OCI-LY1 (cell line): Measurements from ENCODE around the gene SLC41A2.

Source experiments
- EZH2 ChIP-seq: fragments of 200-600 bp; sonication (generic), shearing (Covaris generic); IDR thresholded peaks from 2 replicates; pipeline ENCODE4 v1.8.0; 2017; ENCODE audit warnings: borderline replicate concordance, mixed run types, mild to moderate bottlenecking, antibody characterized with exemption, low read length, moderate library complexity, mixed read lengths
- TF ChIP-seq, protein P1 (sequence below): fragments of 200-600 bp; sonication (generic), shearing (Covaris generic); IDR thresholded peaks from 2 replicates; pipeline ENCODE4 v1.5.1; 2017; ENCODE audit warnings: mild to moderate bottlenecking, antibody characterized with exemption, low read length, moderate library complexity, mixed read lengths

- TF ChIP-seq, protein P1, sequence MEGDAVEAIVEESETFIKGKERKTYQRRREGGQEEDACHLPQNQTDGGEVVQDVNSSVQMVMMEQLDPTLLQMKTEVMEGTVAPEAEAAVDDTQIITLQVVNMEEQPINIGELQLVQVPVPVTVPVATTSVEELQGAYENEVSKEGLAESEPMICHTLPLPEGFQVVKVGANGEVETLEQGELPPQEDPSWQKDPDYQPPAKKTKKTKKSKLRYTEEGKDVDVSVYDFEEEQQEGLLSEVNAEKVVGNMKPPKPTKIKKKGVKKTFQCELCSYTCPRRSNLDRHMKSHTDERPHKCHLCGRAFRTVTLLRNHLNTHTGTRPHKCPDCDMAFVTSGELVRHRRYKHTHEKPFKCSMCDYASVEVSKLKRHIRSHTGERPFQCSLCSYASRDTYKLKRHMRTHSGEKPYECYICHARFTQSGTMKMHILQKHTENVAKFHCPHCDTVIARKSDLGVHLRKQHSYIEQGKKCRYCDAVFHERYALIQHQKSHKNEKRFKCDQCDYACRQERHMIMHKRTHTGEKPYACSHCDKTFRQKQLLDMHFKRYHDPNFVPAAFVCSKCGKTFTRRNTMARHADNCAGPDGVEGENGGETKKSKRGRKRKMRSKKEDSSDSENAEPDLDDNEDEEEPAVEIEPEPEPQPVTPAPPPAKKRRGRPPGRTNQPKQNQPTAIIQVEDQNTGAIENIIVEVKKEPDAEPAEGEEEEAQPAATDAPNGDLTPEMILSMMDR = no peak
- no peak for TF ChIP-seq EZH2
These were observed 16.6 kb downstream of the SLC41A2 start for GRCh38 chr12:104941454-104941853.
